IMR-90 (cell line): Measurements from ENCODE around the gene KIF25.

Experiments
- BHLHE40 ChIP-seq: fragments of 150-350 bp; IDR thresholded peaks from 2 replicates; pipeline ENCODE4 v1.6.1; 2016; ENCODE audit warnings: mild to moderate bottlenecking, low read depth, low read length
- CEBPB ChIP-seq: IDR thresholded peaks from 2 replicates; pipeline ENCODE4 v1.6.1; 2012; ENCODE audit warnings: low read depth, low read length, improper control_type of control experiment
- CHD1 ChIP-seq: IDR thresholded peaks from 2 replicates; pipeline ENCODE4 v1.6.1; 2012; ENCODE audit warnings: low read depth, low read length, improper control_type of control experiment
- FOS ChIP-seq: fragments of 150-350 bp; IDR thresholded peaks from 2 replicates; pipeline ENCODE4 v1.6.1; 2016; ENCODE audit warnings: low read depth, low read length
- MAFK ChIP-seq: IDR thresholded peaks from 2 replicates; pipeline ENCODE4 v1.6.1; 2012; ENCODE audit warnings: low read depth, low read length, improper control_type of control experiment
- MAZ ChIP-seq: IDR thresholded peaks from 2 replicates; pipeline ENCODE4 v1.6.1; 2012; ENCODE audit warnings: low read depth, mild to moderate bottlenecking, low read length, improper control_type of control experiment, moderate library complexity, borderline replicate concordance
- MXI1 ChIP-seq: IDR thresholded peaks from 2 replicates; pipeline ENCODE4 v1.6.1; 2012; ENCODE audit warnings: low read depth, mild to moderate bottlenecking, low read length, moderate library complexity, borderline replicate concordance
- NFE2L2 ChIP-seq: fragments of 150-350 bp; IDR thresholded peaks from 2 replicates; pipeline ENCODE4 v1.6.1; 2016; ENCODE audit warnings: low read depth, mild to moderate bottlenecking, low read length
- POLR2A ChIP-seq: IDR thresholded peaks from 2 replicates; pipeline ENCODE4 v1.6.1; 2012; ENCODE audit warnings: mild to moderate bottlenecking, low read depth, low read length
- RAD21 ChIP-seq: IDR thresholded peaks from 2 replicates; pipeline ENCODE4 v1.6.1; 2012; ENCODE audit warnings: low read length, improper control_type of control experiment
- SMC3 ChIP-seq: fragments of 150-350 bp; IDR thresholded peaks from 2 replicates; pipeline ENCODE4 v1.6.1; 2016; ENCODE audit warnings: low read depth, mild to moderate bottlenecking, antibody characterized with exemption, low read length, moderate library complexity
- TF ChIP-seq, protein P1 (sequence below): conservative IDR thresholded peaks from 2 replicates; pipeline ENCODE4 v1.5.1; 2012; ENCODE audit warnings: mild to moderate bottlenecking, low read depth, low read length, improper control_type of control experiment
- TF ChIP-seq, protein P2 (sequence below): fragments of 150-350 bp; IDR thresholded peaks from 2 replicates; pipeline ENCODE4 v1.6.1; 2017; ENCODE audit warnings: mild to moderate bottlenecking, antibody characterized with exemption, low read length, low read depth
- TF ChIP-seq, protein P3 (sequence below): fragments of 150-350 bp; IDR thresholded peaks from 2 replicates; pipeline ENCODE4 v1.6.1; 2016; ENCODE audit warnings: low read depth, mild to moderate bottlenecking, low read length, moderate library complexity, borderline replicate concordance

DNA sequence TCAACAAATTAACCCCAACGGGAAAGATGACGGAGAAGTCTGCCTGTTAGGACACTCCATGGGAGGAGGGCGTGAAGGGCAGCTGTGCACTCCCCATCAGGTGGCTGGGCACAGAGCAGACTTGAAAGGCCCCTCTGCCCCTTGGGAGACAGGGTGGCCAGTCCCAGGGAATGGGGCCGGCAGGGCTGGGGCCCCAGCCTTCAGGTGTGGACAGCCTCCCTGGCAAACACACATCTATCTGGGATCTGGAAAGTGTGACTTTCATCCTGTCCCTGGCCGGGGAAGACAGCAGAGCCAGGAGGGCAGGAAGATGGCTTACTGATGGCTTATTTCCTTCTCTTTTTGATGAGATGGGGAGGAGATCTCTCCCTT, 86.0 kb downstream of the KIF25 start:
- TF ChIP-seq, protein P1, sequence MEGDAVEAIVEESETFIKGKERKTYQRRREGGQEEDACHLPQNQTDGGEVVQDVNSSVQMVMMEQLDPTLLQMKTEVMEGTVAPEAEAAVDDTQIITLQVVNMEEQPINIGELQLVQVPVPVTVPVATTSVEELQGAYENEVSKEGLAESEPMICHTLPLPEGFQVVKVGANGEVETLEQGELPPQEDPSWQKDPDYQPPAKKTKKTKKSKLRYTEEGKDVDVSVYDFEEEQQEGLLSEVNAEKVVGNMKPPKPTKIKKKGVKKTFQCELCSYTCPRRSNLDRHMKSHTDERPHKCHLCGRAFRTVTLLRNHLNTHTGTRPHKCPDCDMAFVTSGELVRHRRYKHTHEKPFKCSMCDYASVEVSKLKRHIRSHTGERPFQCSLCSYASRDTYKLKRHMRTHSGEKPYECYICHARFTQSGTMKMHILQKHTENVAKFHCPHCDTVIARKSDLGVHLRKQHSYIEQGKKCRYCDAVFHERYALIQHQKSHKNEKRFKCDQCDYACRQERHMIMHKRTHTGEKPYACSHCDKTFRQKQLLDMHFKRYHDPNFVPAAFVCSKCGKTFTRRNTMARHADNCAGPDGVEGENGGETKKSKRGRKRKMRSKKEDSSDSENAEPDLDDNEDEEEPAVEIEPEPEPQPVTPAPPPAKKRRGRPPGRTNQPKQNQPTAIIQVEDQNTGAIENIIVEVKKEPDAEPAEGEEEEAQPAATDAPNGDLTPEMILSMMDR, result no peak
- TF ChIP-seq POLR2A, result no peak
- TF ChIP-seq RAD21, result no peak
- TF ChIP-seq SMC3, result no peak
- no peak for TF ChIP-seq BHLHE40
- TF ChIP-seq MAFK, result no peak
- TF ChIP-seq NFE2L2, result no peak
- TF ChIP-seq, protein P2, sequence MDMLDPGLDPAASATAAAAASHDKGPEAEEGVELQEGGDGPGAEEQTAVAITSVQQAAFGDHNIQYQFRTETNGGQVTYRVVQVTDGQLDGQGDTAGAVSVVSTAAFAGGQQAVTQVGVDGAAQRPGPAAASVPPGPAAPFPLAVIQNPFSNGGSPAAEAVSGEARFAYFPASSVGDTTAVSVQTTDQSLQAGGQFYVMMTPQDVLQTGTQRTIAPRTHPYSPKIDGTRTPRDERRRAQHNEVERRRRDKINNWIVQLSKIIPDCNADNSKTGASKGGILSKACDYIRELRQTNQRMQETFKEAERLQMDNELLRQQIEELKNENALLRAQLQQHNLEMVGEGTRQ, result no peak
- TF ChIP-seq, protein P3, sequence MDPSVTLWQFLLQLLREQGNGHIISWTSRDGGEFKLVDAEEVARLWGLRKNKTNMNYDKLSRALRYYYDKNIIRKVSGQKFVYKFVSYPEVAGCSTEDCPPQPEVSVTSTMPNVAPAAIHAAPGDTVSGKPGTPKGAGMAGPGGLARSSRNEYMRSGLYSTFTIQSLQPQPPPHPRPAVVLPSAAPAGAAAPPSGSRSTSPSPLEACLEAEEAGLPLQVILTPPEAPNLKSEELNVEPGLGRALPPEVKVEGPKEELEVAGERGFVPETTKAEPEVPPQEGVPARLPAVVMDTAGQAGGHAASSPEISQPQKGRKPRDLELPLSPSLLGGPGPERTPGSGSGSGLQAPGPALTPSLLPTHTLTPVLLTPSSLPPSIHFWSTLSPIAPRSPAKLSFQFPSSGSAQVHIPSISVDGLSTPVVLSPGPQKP, result no peak
- TF ChIP-seq CEBPB, result no peak
- TF ChIP-seq FOS, result no peak
- no peak for TF ChIP-seq MAZ
- TF ChIP-seq CHD1, result no peak
- TF ChIP-seq MXI1, result no peak
